Measurements from ENCODE around the gene STUM. TPM values are rescaled to one million over a fixed set of nuclear protein-coding genes. Genes with fewer than 3 reads are reported as not detected.

STUM gene
- total RNA-seq, 1 donor from 2014 or later = 0.35 TPM

DNA sequence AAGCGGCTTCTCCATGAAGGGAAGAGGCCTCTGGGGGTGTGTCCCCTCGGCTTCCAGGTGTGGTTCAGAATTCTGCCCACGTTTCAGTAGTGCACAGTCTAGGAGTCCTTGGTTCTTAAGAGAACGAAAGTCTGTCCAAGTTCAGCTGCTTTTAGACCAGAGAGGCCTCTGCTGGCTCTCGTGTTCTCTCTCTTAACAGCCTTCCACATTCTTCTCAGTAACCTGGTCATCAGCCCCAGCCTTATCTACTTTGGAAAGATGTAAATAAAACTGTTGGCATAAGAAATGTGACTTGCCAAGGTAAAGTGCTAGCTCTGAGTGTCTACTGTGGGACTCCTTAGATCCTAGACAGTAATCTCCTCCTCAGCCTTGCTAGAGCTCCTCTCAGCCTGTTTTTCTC is 15.3 kb upstream of the STUM start:
- no peak for DNase-seq (ENCODE audit: extremely low read depth, low read depth, low spot score)

DNA sequence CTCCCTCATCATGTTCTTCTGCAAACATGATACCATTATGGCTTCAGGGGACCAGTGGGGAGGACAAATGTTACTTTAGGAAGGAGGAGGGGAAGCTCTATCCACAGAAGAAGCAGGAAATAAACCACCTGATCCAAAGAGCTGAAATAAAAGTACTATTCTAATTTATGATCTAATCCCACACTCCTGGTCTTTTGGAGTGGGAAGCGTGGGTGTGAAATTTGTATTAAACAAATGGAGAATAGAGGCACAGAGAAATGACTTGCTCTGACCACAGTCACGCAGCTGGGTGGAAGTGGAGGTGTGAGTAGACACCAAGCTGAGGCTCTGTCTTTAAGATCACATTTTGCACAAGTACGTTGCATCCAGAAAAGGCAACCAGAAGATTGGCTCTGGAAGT is 14.5 kb upstream of the STUM start:
- DNase-seq (ENCODE audit: extremely low read depth, low read depth, low spot score) = no peak

DNA sequence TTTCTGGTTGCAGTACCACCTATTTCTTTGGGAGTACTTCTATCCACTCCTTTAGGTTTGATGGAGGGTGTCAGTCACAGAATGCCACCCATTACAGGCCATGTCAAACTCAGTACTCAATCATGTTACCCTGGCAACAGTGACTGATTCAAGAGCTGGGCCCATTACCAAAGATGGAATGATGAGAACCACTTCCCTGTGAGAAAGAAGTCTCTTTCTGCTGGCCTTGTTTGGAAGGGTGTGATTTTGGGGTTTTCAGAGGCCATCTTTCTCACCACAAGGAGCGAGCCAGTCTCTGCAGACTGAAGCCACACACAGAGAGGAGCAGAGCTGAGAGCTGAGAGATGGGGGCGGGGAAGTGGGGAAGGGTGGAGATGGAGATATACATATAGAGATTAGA is 13.9 kb upstream of the STUM start:
- DNase-seq (ENCODE audit: extremely low read depth, low read depth, low spot score) = no peak

DNA sequence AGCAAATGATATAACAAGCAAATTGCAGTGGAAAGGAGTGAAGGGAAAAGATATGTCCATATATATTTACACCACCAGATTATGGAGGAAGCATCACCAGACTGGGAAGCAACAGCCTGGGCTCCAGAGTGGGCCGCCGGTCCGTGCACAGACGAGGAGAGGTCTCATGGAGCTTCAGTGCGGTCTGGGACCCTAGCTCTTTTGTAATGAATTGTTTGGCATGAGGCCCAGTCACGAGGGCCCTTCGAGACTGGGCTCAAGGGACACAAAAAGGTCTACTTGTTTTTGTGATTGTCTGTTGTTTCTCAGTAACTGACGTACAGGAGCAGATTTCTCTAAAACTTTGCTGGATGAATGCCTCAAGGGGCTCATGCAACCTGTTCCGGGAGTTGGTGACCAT is 12.9 kb upstream of the STUM start:
- no peak for DNase-seq (ENCODE audit: extremely low read depth, low read depth, low spot score)

DNA sequence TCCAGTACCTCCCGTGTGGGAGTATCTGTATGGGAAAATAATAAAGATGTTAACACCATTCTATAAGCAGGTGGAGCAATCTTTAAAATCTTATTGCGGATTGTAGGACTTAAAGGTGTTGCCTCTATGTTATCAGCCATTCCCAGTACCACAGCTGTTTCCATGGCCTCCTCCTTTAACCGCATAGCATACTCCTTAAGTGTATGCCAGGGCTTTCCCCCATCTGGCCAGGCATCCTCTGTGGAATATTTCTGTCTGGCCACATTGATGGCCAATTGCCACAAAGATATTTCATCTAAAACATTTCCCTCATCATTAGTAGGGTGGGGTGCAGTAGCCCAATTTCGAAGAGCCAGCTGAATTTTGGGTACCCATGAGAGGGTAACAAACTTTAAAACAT is 7.3 kb upstream of the STUM start:
- no peak for DNase-seq (ENCODE audit: extremely low read depth, low read depth, low spot score)

DNA sequence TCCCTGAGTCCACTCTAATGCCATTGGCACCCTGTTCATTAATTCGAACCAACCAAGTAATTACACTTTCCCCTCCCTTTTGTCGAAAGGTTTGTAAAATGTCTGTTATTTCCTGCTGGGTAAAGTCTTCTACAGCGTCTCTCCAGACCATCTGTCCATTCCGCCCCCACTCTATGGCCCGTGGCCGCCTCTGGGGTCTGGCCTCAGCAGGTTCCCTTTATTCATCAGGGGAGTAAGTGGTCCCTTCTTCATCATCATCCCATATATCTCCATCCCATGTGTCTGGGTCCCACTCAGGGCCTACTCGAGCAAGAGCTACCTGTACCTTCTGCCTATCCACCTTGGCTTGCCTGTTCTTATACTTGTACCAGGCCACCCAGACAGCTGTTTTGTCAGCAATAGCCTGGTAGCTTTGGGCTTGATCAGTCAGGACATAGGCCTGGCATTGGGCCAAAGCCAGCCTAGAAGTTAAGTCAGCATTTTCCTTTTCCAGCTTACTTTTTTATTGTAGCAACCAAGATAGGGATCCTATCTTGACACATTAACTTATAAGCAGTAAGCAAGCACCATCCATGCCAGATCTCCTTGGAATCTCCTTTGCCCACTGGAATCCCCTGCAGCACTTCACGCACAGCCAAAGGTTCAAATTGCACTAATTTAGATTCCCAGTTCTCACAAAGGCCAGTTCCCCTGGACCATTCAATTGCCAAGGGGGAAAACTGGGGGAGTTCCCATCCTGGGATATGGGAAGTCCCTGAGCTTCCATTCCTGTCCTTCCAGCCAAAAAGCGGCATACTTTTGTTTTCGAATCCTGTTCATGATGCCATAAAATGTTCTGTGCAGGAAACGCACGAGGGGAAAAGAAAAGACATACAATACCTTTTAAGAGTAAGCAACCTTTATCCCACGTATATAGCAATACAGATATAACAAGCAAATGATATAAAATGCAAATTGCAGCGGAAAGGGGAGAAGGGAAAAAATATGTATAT is 6.6 kb upstream of the STUM start:
- DNase-seq (ENCODE audit: extremely low read depth, low read depth, low spot score) = no peak

DNA sequence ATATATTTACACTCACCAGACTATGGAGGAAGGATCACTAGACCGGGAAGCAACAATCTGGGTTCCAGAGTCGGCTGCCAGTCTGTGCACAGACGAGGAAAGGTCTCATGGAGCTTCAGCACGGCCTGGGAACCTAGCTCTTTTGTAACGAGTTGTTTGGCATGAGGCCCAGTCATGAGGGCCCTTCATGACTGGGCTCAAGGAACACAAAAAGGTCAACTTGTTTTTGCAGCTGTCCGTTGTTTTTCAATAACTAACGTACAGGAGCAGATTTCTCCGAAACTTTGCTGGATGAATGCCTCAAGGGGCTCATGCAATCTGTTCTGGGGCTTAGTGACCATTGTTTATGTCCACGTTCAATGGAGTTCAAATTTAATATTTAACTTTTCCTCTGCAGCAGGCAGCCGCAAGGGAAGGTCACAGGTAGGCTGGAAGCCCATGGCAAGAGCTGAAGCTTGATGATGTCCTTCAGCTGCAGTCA is 5.9 kb upstream of the STUM start:
- no peak for DNase-seq (ENCODE audit: extremely low read depth, low read depth, low spot score)

DNA sequence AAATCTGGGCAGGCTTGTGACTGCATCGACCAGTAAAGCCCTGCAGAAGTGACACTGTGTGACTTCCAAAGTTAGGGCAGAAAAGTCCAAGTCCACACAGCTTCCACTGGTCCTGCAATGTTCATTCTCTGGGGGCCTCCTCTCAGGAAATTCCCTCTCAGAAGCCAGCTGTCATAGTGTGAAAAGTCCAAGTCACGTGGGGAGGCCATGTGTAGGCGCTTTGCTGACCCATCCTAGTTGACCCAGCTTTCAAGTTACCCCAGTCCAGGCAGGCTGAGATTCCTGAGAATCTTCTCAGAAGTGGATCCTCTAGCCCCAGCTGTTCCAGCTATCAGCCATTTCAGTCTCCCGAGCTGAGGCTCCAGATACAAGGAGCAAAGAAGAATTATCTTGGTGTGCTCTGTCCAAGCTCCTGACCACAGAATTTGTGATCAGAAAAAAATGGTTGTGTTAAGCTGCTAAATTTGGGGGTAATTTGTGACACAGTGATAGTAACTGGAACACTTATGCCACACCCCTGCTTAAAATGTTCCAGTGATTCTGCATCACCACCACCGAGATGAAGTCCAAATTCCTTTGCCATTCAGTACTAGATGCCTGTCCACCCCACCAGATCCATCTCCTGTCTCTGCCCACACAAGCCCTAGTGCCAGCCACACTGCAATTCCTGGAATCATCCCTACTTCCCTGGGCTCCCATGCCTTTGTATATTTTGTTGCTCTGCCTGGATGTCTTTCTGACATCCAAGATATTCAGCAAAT is 2.5 kb upstream of the STUM start:
- DNase-seq (ENCODE audit: extremely low read depth, low read depth, low spot score) = no peak

DNA sequence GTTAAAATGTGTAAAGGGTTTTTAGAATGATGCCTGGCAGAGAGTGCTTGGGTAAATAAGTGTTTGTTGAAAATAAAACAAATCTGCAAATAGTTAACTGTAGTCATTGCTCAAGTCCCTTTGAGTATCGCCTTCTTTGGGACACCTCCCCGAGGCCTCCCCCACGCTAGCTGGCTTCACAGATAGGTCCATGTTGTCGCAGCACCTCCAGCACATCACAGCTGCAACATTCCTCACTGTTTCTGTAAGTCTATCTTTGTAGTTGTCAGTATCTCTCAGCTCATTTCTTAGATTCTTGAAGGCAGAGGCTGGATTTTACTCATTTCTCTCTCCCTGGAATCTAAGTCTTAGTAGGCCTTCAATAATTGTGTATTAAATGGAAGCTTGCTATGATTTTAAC is 1.6 kb upstream of the STUM start:
- DNase-seq (ENCODE audit: extremely low read depth, low read depth, low spot score) = no peak

DNA sequence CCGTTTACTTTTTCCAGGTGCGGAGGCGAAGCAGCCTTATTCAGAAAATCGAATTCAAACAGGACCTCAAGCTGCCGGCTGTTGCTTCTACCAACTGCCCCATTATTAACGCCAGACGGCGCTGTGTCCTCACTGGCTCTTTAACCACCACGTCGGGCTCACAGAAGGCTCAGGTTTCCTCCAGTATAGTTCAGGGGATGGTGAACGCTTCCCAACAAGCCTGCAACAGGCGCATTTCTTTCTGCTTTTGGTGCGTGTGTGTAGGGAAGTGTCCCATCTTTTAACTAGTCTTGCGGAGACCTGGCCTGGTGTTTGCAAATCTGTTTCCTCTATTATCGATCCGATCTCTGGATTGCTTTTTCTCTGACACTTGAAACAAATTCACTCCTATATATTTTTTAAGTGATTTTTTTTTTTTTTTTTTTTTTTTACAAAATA is 791 bp upstream of the STUM start:
- DNase-seq (ENCODE audit: extremely low read depth, low read depth, low spot score) = peak; percentile 44

DNA sequence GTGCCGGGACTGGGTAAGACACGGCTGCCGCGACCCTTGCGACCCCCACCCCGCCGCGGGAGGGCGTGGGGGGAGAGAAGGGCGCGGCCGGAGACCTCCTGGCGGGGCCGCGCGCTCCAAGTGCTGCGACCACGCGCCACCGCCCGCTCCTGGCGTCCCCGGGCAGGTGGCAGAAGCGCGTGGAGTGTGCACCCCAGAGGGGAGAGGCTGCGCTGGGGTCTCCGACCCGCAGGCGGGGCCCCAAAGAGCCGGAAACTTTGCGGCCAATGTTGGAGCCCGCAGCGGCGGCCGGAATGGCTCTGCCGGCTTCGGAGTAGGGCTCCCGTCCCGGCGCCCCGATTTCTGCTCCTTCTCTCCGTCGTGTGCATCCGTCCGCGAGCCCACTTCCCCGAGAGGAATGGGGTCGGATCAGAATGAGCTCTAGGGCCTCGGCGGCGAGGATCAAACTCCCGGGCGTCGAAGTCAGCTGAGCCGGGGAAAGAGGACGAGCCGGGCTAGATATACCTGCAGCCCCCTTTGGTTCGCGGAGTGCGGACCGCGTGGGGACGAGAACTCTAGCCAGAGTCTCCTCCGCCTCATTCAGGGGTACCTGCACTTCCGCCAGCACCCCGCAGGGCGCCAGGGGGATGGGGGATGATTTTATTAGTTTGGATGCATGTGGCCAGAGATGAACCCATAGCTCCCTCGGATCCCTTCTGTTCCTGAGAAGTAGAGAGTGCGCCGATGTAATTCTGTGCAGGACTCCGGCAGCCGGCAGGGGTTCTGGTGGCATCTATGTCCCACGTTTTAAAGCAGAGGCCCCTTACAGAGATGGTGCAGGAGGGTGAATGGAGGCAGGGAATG is 751 bp downstream of the STUM start:
- no peak for DNase-seq (ENCODE audit: extremely low read depth, low read depth, low spot score)

DNA sequence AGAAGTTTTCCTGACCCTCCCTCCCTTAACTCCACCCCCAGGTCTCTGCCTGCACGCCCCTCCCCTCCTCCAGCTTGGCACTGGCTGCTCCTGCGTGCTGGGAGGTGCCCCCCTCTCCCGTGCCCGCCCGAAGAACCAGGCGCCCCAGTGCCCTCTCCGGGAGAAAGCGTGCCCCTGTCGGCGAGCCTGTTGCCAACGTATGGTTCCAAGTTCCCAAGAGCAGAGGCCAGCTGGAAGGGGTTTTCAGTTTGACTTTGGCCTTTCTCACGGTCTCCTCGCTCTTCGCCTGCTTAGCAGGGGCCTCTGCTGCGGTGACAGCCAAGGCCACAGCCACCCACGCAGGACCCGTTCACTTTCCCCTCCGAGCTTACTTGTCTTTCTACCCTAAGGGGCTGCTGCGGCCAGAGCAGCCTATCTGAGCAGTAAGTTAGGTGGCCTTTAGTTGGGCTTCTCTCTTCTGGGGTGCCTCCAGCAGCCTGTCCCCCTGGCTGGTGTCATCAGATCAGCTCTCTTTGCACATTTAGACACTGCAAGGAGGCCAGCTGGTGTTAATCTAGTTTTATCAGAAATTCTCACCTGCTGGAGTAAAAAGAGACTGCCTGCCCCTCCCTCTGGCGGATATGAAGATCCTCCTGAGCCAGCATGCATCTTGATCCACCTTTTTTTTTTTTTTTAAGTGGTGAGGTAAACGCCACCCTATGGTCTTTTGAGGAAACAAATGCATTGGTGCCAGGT is 1.5 kb downstream of the STUM start:
- DNase-seq (ENCODE audit: extremely low read depth, low read depth, low spot score) = no peak

DNA sequence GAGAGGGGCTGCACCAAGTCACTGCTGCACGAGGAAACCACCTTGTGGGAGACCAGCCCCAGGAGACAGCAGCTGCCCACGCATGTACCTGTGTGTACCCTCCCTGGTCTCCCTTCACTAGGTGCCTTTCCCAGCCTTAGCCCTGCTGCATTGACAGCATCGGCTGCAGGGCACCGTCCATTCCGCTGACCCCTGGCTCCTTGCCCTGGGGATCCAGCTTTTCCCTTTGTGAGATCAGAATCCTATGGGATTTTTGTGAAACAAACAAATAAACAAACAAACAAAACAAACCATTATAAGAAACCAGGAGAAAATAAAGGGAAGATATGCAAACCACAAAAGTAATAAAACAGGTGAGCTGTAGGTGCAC is 2.1 kb downstream of the STUM start:
- DNase-seq (ENCODE audit: extremely low read depth, low read depth, low spot score) = no peak

DNA sequence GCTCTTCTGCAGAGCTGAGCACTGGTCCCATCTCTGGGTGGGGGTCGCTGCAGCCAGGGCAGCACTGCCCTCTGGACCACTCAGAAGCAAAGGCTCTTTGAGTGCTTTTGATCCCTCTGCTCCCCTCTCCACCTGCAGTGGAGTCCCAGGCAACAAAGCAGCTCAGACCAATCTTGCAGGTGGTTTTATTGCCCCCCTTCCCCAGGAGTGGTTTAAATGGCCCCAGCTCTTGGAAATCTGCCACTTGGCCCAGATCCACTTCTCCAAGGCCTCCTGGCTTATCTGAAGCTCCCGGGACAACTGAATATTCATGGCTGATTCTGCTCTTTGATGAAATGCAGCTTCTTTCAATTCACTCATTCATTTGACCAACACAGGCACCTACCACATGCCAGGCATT is 2.7 kb downstream of the STUM start:
- DNase-seq (ENCODE audit: extremely low read depth, low read depth, low spot score) = no peak

DNA sequence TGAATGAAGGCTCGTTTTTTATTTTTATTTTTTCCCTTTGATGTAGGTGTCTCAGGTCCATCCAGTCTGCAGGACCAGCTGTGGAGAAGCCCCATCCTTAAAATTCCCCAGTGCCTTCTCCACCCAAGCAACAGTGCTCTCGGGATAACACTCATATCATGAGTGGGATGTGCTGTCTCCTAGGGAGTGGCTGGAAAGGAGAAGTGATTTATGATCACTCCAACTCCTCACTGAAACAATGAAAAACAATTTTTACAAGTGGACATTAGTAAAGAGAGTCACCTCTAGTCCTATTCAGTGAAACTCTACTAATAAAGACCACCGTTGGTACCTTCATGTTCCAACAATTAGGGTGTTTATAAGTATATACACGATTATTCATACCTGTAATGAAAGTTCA is 3.5 kb downstream of the STUM start:
- DNase-seq (ENCODE audit: extremely low read depth, low read depth, low spot score) = no peak

DNA sequence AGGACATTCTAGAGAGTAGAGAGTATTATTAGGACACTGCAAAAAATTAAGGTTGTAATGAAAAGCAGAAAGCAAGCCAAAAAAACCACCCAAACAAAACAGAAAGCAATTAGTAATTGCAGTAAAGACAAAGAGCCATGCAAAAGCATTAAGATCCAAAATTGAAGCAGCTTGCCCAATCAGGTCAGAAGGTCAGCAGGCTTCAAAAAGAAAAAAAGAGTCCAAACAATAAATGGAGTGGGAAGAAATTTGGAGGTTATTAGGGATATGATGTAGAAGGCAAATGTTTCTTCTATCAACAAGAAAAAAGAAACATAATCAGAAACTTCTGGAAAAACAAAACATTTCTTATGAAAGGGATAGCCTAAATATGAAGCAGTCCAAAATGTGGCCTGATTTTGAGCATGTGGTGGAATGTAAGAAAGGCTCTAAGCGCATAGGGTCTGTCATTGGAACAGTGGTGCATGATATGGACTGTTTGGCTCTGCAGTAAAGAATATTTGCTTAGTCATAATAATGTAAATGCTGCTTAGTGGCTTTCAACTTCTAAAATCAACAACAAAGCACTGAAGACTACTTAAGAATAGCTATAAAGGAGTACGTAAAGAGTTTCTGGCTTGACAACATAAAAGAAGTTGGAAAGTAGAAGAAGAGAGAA is 4.8 kb downstream of the STUM start:
- no peak for DNase-seq (ENCODE audit: extremely low read depth, low read depth, low spot score)

DNA sequence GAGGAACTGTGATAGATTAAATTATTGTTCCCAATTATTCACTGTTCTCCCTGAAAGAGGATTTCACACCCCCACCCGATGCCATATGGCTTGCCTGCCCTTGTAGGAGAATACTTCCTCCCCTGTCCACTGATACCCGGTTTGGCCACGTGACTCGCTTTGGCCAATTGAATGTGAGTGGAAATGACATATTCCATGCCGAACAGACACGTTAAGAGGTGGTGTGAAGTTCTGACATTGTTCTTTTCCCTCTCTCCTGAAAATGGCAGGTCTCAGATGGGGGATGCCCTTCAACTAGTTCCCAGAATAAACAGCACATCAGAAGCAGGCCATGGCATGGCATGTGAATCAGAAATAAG is 5.3 kb downstream of the STUM start:
- no peak for DNase-seq (ENCODE audit: extremely low read depth, low read depth, low spot score)

DNA sequence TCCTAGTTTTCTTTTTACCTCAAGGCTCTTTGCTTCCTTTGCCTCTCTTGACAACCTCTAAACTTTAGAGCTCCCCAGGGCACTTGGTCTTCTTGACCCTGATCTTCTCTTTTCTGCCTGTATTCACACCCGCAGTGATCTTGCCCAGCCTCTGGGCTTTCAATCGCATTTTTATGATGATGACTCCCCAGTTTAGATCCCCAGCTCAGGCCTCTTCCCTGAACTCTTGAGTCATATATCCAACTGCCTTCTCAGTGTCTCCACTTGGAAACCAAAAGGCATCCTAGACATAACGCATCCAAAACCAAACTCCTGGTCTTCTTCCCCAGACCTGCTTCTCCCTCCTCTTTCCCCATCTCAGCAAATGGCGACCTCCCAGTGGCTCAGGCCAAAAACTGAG is 6.5 kb downstream of the STUM start:
- no peak for DNase-seq (ENCODE audit: extremely low read depth, low read depth, low spot score)

DNA sequence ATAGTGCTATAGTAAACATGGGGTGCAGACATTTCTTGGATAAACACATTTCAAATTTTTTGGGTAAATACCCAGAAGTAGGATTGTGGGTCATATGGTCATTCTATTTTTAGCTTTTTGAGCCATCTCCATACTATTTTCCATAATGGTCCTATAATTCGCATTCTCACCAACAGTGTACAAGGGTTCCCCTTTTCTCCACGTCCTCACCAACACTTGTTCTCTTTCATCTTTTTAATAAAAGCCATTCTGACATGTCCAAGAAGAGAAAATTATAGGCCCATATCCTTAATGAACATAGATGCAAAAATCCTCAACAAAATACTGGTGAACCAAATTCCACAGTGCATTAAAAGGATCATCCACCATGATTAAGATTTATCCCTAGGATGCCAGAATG is 8.9 kb downstream of the STUM start:
- no peak for DNase-seq (ENCODE audit: extremely low read depth, low read depth, low spot score)
